SIG-M5 treated with dmso at 0.1 percent for 504 hours (cell line): ENCODE data around the gene THAP9.

Experiments used
- DNase-seq: peaks from one replicate; lab custom pipeline; 2025; ENCODE audit not compliant: unreplicated experiment; lab: John Stamatoyannopoulos, UW

The THAP9 gene

GRCh38 chr4:82954212-82954611 is 53.7 kb downstream of the THAP9 start:
- no peak for DNase-seq

GRCh38 chr4:82957045-82957444 is 56.5 kb downstream of the THAP9 start:
- DNase-seq: no peak

- no peak for DNase-seq
Observed at GRCh38 chr4:82965763-82966162, 65.2 kb downstream of the THAP9 start.

GRCh38 chr4:82968972-82969371 is 68.4 kb downstream of the THAP9 start:
- no peak for DNase-seq

- no peak for DNase-seq
Observed at GRCh38 chr4:82969414-82969813, 68.9 kb downstream of the THAP9 start.
